Hematopoietic multipotent progenitor cell treated with erythropoietin and hydrocortisone succinate and interleukin-3 and kit ligand, for 4 days (in vitro differentiated cells): ENCODE results near the gene RBPJ.
"Not testable (repeated sequence)": the region's sequence is repeated elsewhere in the genome, so short reads cannot be mapped to it uniquely, and the experiment has no call there.

Experiments used
- DNase-seq: peaks from one replicate; pipeline ENCODE4 v3.0.0-alpha.2; 2015

Gene RBPJ

GRCh38 chr4:26302031-26302899 lies 18.5 kb upstream of the RBPJ start:
- peak; percentile 59 for DNase-seq

GRCh38 chr4:26303008-26303407 lies 17.8 kb upstream of the RBPJ start:
- DNase-seq: no peak

GRCh38 chr4:26307037-26307800 lies 13.6 kb upstream of the RBPJ start:
- DNase-seq: no peak

GRCh38 chr4:26308568-26308967 lies 12.2 kb upstream of the RBPJ start:
- no peak for DNase-seq

GRCh38 chr4:26310264-26310663 lies 10.6 kb upstream of the RBPJ start:
- peak; percentile 40 for DNase-seq

GRCh38 chr4:26311633-26312032 lies 9.2 kb upstream of the RBPJ start:
- no peak for DNase-seq

GRCh38 chr4:26315316-26315932 lies 5.4 kb upstream of the RBPJ start:
- DNase-seq: not testable (repeated sequence)

GRCh38 chr4:26317766-26318165 lies 3.0 kb upstream of the RBPJ start:
- DNase-seq: no peak

GRCh38 chr4:26319467-26319948 lies 1.3 kb upstream of the RBPJ start:
- peak; percentile 99 for DNase-seq

- peak; percentile 77 for DNase-seq
These were observed 771 bp upstream of the RBPJ start for GRCh38 chr4:26319949-26320537.

GRCh38 chr4:26321373-26322221 lies 783 bp downstream of the RBPJ start:
- DNase-seq: peak; percentile 54

GRCh38 chr4:26322346-26322745 lies 1.5 kb downstream of the RBPJ start:
- DNase-seq: no peak

- no peak for DNase-seq
These were observed 3.0 kb downstream of the RBPJ start for GRCh38 chr4:26323821-26324220.

GRCh38 chr4:26325191-26325590 lies 4.4 kb downstream of the RBPJ start:
- DNase-seq: peak; percentile 76

GRCh38 chr4:26326791-26327190 lies 6.0 kb downstream of the RBPJ start:
- no peak for DNase-seq

- DNase-seq: peak; percentile 81
These were observed 9.5 kb downstream of the RBPJ start for GRCh38 chr4:26330186-26330787.

GRCh38 chr4:26330946-26331345 lies 10.1 kb downstream of the RBPJ start:
- no peak for DNase-seq

GRCh38 chr4:26331380-26331950 lies 10.7 kb downstream of the RBPJ start:
- DNase-seq: no peak

GRCh38 chr4:26334366-26334765 lies 13.6 kb downstream of the RBPJ start:
- no peak for DNase-seq

- no peak for DNase-seq
These were observed 16.8 kb downstream of the RBPJ start for GRCh38 chr4:26337612-26338011.

- DNase-seq: no peak
These were observed 21.7 kb downstream of the RBPJ start for GRCh38 chr4:26342328-26343037.
